GM23338 (cell line): ENCODE measurements around the gene GK. TPM values are rescaled to one million over a fixed set of nuclear protein-coding genes. Genes with fewer than 3 reads are reported as not detected.

Experiments
- ATAC-seq: fragments of 200-7000 bp; cut with Tn5 transposase; 3 replicates; pipeline ENCODE4 v1.9.1; 2020
- DNase-seq: peaks from one replicate; pipeline ENCODE4 v3.0.0-alpha.2; 2015; ENCODE audit warnings: low spot score
- H2AFZ ChIP-seq: fragments of 200-600 bp; sonication (generic); 2 replicates; pipeline ENCODE4 v1.8.0; 2016; ENCODE audit warnings: antibody characterized with exemption, mild to moderate bottlenecking, moderate library complexity
- H3F3A ChIP-seq: fragments of 200-600 bp; sonication (generic); replicated peaks from 2 replicates; pipeline ENCODE4 v1.8.0; 2017; ENCODE audit warnings: antibody characterized with exemption, mixed run types, low read depth
- H3K27ac ChIP-seq: fragments of 200-600 bp; sonication (generic); 2 replicates; pipeline ENCODE4 v1.6.1; 2016; ENCODE audit warnings: low read depth
- H3K27me3 ChIP-seq: fragments of 200-600 bp; sonication (generic); 2 replicates; pipeline ENCODE4 v1.8.0; 2016; ENCODE audit warnings: mild to moderate bottlenecking, mixed run types, moderate library complexity; ENCODE audit not compliant: insufficient read depth
- H3K36me3 ChIP-seq: fragments of 200-600 bp; sonication (generic); 2 replicates; pipeline ENCODE4 v1.8.0; 2016; ENCODE audit warnings: mild to moderate bottlenecking; ENCODE audit not compliant: insufficient read depth
- H3K4me1 ChIP-seq: fragments of 200-600 bp; sonication (generic); 2 replicates; pipeline ENCODE4 v1.8.0; 2016; ENCODE audit warnings: mild to moderate bottlenecking, moderate library complexity; ENCODE audit not compliant: insufficient read depth
- H3K4me2 ChIP-seq: fragments of 200-600 bp; sonication (generic); 2 replicates; pipeline ENCODE4 v1.7.1; 2017; ENCODE audit warnings: mixed run types
- H3K4me3 ChIP-seq: fragments of 200-600 bp; sonication (generic); 2 replicates; pipeline ENCODE4 v1.6.1; 2016; ENCODE audit warnings: mixed run types
- H3K79me2 ChIP-seq: fragments of 200-600 bp; sonication (generic); replicated peaks from 2 replicates; pipeline ENCODE4 v1.8.0; 2017; ENCODE audit warnings: mild to moderate bottlenecking; ENCODE audit not compliant: insufficient read depth
- H3K9me2 ChIP-seq: fragments of 200-600 bp; sonication (generic); 2 replicates; pipeline ENCODE4 v1.8.0; 2017; ENCODE audit not compliant: insufficient read depth
- H4K20me1 ChIP-seq: fragments of 200-600 bp; sonication (generic); replicated peaks from 2 replicates; pipeline ENCODE4 v1.8.0; 2017; ENCODE audit warnings: mild to moderate bottlenecking; ENCODE audit not compliant: insufficient read depth
- H3K27ac Mint-ChIP-seq: 2 replicates; pipeline ENCODE4 v1.8.0; 2020; ENCODE audit warnings: inconsistent platforms, mild to moderate bottlenecking, moderate library complexity, mixed read lengths
- H3K27me3 Mint-ChIP-seq: 3 replicates; pipeline ENCODE4 v1.8.0; 2022; ENCODE audit warnings: low read depth, mild to moderate bottlenecking, moderate library complexity, mixed read lengths, inconsistent platforms; ENCODE audit not compliant: insufficient read depth, poor library complexity
- H3K36me3 Mint-ChIP-seq: 3 replicates; pipeline ENCODE4 v1.8.0; 2021; ENCODE audit warnings: low read depth, mild to moderate bottlenecking, inconsistent platforms, moderate library complexity, mixed read lengths
- H3K4me1 Mint-ChIP-seq: 3 replicates; pipeline ENCODE4 v1.8.0; 2020; ENCODE audit warnings: mild to moderate bottlenecking, inconsistent platforms, mixed read lengths
- H3K4me3 Mint-ChIP-seq: 3 replicates; pipeline ENCODE4 v1.8.0; 2021; ENCODE audit warnings: moderate library complexity, mild to moderate bottlenecking, inconsistent platforms, mixed read lengths
- H3K9me3 Mint-ChIP-seq: 3 replicates; pipeline ENCODE4 v1.8.0; 2020; ENCODE audit warnings: moderate library complexity, mild to moderate bottlenecking, inconsistent platforms, mixed read lengths
- CREB1 ChIP-seq: fragments of 250-450 bp; sonication (Bioruptor Pico); IDR thresholded peaks from 2 replicates; pipeline ENCODE4 v1.5.0; 2020; ENCODE audit warnings: low read depth, mild to moderate bottlenecking, moderate library complexity
- CTCF ChIP-seq, 2 experiments: fragments of 200-600 bp in 1 of 2; sonication (generic) in 1 of 2; conservative IDR thresholded peaks; 2 replicates each; pipeline versions ENCODE4 v1.5.1 to v1.6.1; 2016 to 2017; ENCODE audit warnings: antibody characterized with exemption in 2 of 2, low read depth in 2 of 2, mild to moderate bottlenecking in 2 of 2, moderate library complexity in 1 of 2
- ETS1 ChIP-seq: IDR thresholded peaks from 2 replicates; pipeline ENCODE4 v1.6.1; 2016; ENCODE audit warnings: antibody characterized with exemption
- EZH2 ChIP-seq: fragments of 200-600 bp; sonication (generic); IDR thresholded peaks from one replicate; pipeline ENCODE4 v1.8.0; 2017; ENCODE audit warnings: antibody characterized with exemption, mild to moderate bottlenecking, low read depth; ENCODE audit not compliant: unreplicated experiment
- EZH2phosphoT487 ChIP-seq: fragments of 200-600 bp; sonication (generic); IDR thresholded peaks from one replicate; pipeline ENCODE4 v1.8.1; 2018; ENCODE audit warnings: antibody characterized with exemption; ENCODE audit not compliant: unreplicated experiment
- JUNB ChIP-seq: IDR thresholded peaks from one replicate; pipeline ENCODE4 v1.6.1; 2016; ENCODE audit warnings: antibody characterized with exemption; ENCODE audit not compliant: unreplicated experiment
- NANOG ChIP-seq: IDR thresholded peaks from 2 replicates; pipeline ENCODE4 v1.6.1; 2016; ENCODE audit warnings: antibody characterized with exemption, borderline replicate concordance
- POLR2AphosphoS5 ChIP-seq: IDR thresholded peaks from 2 replicates; pipeline ENCODE4 v1.6.1; 2016; ENCODE audit warnings: antibody characterized with exemption, low read depth
- REST ChIP-seq: IDR thresholded peaks from one replicate; pipeline ENCODE4 v1.6.1; 2018; ENCODE audit warnings: antibody characterized with exemption; ENCODE audit not compliant: unreplicated experiment
- STAT1 ChIP-seq: IDR thresholded peaks from one replicate; pipeline ENCODE4 v1.6.1; 2016; ENCODE audit warnings: antibody characterized with exemption; ENCODE audit not compliant: unreplicated experiment
- ZNF114 ChIP-seq: fragments of 250-450 bp; sonication (Bioruptor Pico); IDR thresholded peaks from 2 replicates; pipeline ENCODE4 v1.5.0; 2020; ENCODE audit warnings: mild to moderate bottlenecking, moderate library complexity
- ZNF331 ChIP-seq: fragments of 250-450 bp; sonication (Bioruptor Pico); IDR thresholded peaks from 2 replicates; pipeline ENCODE4 v1.5.0; 2020; ENCODE audit warnings: low read depth, mild to moderate bottlenecking, moderate library complexity
- ZNF462 ChIP-seq: fragments of 250-450 bp; sonication (Bioruptor Pico); IDR thresholded peaks from 2 replicates; pipeline ENCODE4 v1.5.0; 2020; ENCODE audit warnings: mild to moderate bottlenecking, moderate library complexity
- polyA plus RNA-seq: library from polyadenylated mRNA; unstranded; fragments of >200 nt; fragmentation: Nextera tagmentation; extraction: Ambion mirVana; gene quantifications from 2 replicates; pipeline ENCODE4 v1.2.1, GENCODE V29; 2016
- total RNA-seq: library from RNA; depleted of rRNA; stranded (reverse); fragments of >200 nt; shearing (Covaris generic); gene quantifications from 2 replicates; pipeline ENCODE4 v1.2.3, GENCODE V29; 2014

Gene GK
- total and polyA plus RNA-seq, 2 experiments from 2014 or later = 8.4 to 10.8 TPM

GRCh38 chrX:30665471-30665870, 12.2 kb downstream of the GK start:
- no peak overlapping the region for H2AFZ ChIP-seq
- no peaks in the 10 kb centered on the region for H3K79me2 ChIP-seq
- no peaks in the 10 kb centered on the region for H3K9me2 ChIP-seq
- no peaks in the 10 kb centered on the region for H3F3A ChIP-seq
- no peak for TF ChIP-seq ZNF462 (CRISPR knock-in tag)
- TF ChIP-seq NANOG = no peak
- no peak for TF ChIP-seq STAT1
- TF ChIP-seq ETS1 = no peak
- TF ChIP-seq EZH2 = no peak
- TF ChIP-seq CREB1 (CRISPR knock-in tag) = no peak
- no peak for TF ChIP-seq ZNF114 (CRISPR knock-in tag)
- TF ChIP-seq JUNB = no peak
- no peak for TF ChIP-seq CTCF (conservative IDR thresholded peaks at IDR 0.05; ENCODE audit: low read depth in 2 of 2)
- TF ChIP-seq REST = no peak
- no peak for TF ChIP-seq EZH2phosphoT487
- no peak for TF ChIP-seq ZNF331
- no peak for TF ChIP-seq POLR2AphosphoS5
- no peaks in the 10 kb centered on the region for H3K27me3 ChIP-seq
- Mint-ChIP-seq H3K27me3 (no peaks in the 10 kb centered on the region), H3K4me3 (no peak overlapping the region), H3K9me3 (no peaks in the 10 kb centered on the region), H3K27ac (no peak overlapping the region), H3K36me3 (peaks cover 13% of the 10 kb centered on the region), H3K4me1 (peaks cover 3% of the 10 kb centered on the region; the same call in 2 of the 3 replicates)
- H3K4me3 ChIP-seq = no peak overlapping the region
- H4K20me1 ChIP-seq = no peaks in the 10 kb centered on the region
- H3K27ac ChIP-seq = no peak overlapping the region
- peaks cover 8% of the 10 kb centered on the region; the same call in 1 of the 2 replicates for H3K4me1 ChIP-seq
- H3K4me2 ChIP-seq = no peak overlapping the region
- ATAC-seq (no peak), DNase-seq (no peak)
- no peaks in the 10 kb centered on the region for H3K36me3 ChIP-seq
